ENCODE results near the gene ANKRD11. TPM values are rescaled to one million over a fixed set of nuclear protein-coding genes. Genes with fewer than 3 reads are reported as not detected.

ANKRD11 gene
- total RNA-seq, 3 donors from 2014 or later, result 153 to 181 (median 162) TPM

DNA sequence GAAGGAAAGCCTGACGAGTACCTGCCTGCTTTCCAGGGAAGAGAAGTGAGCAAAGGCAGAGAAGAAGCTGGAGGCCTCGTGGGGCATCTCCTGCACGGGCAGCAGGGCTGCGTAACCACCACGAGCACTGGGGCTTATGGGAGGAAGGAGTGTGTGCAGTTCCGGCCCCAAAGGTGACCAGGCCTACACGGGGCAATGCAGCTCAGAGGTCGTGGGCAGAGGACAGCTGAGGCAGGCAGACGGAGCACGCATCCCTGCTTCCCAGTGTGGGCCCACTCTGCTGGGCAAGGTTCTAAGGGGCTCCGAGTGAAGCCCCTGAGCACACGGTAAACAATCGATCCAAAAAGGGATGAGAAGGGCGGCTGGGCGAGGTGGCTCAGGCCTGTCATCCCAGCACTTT is 109.7 kb downstream of the ANKRD11 start:
- peaks cover 89% of the 10 kb centered on the region for H3K4me1 Mint-ChIP-seq (ENCODE audit: low read depth)
- ATAC-seq (no peak), DNase-seq (no peak)
- peaks cover 10% of the 10 kb centered on the region for H3K36me3 Mint-ChIP-seq (ENCODE audit: insufficient read depth)
- H3K4me3 Mint-ChIP-seq, result no peak overlapping the region
- H3K9me3 Mint-ChIP-seq, result peaks cover 4% of the 10 kb centered on the region
- H3K27me3 Mint-ChIP-seq (ENCODE audit: low read depth), result no peaks in the 10 kb centered on the region

DNA sequence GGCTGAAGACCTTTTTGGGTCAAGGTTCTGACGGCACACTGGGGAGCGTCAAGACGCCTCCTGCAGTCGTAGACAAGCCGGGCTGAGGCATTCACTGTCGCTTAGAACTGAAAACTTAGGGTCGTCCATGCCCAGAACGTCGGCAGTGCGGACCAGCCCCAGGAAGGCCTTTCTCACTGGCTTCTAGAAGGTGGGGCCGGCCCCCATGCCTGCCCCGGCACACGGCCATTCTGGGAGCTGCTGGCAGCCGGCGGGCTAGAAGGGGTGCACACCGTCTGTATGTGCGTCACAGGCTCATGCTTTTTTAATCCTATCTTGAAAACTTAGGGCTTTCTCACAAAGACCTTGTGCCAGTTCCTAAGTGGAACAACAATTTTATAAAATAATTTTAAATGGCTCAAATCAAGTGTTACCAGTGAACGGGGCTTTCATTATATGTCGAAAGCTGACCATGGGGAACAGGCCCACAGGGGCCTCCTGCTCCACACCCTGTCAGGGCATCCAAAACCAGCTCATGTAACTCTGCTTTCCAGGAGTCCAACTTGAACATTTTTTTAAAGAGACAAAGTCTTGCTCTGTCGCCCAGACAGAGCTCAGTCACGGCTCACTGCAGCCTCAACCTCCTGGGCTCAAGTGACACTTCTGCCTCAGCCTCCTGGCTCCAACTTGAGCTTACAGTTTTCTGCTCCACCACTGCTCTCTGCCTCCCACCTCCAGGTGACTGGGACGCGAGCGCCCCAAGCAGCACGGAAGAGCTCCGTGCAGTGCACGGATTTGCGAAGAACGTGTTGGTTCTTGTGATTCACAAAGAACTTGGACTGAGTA is 111.2 kb downstream of the ANKRD11 start:
- H3K27me3 Mint-ChIP-seq (ENCODE audit: low read depth), result no peaks in the 10 kb centered on the region
- DNase-seq (no peak), ATAC-seq (no peak)
- H3K36me3 Mint-ChIP-seq (ENCODE audit: insufficient read depth), result peaks cover 12% of the 10 kb centered on the region
- peaks cover 90% of the 10 kb centered on the region for H3K4me1 Mint-ChIP-seq (ENCODE audit: low read depth)
- peaks cover 4% of the 10 kb centered on the region for H3K9me3 Mint-ChIP-seq
- peak overlapping the region; percentile 29 for H3K4me3 Mint-ChIP-seq

DNA sequence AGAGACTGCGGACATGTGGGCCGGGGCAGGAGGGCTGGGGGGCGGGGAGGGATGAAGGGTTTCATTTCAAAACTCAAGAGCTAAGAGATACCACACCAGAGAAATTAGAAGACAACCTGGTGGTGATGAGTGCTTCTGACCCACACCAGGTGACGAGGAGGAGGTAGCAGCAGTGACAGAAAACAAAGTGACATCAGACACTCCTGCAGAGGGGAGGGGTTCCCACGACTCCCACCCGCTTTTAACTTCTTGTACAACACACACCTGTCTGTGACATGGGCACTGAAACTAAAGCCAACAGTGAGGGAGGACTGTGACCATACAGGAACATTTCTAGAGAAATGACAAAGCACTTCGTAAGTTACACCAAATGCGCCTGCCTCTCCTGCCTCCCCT is 112.9 kb downstream of the ANKRD11 start:
- ATAC-seq, result peak; percentile 34 to 64
- H3K9me3 Mint-ChIP-seq, result peaks cover 4% of the 10 kb centered on the region

DNA sequence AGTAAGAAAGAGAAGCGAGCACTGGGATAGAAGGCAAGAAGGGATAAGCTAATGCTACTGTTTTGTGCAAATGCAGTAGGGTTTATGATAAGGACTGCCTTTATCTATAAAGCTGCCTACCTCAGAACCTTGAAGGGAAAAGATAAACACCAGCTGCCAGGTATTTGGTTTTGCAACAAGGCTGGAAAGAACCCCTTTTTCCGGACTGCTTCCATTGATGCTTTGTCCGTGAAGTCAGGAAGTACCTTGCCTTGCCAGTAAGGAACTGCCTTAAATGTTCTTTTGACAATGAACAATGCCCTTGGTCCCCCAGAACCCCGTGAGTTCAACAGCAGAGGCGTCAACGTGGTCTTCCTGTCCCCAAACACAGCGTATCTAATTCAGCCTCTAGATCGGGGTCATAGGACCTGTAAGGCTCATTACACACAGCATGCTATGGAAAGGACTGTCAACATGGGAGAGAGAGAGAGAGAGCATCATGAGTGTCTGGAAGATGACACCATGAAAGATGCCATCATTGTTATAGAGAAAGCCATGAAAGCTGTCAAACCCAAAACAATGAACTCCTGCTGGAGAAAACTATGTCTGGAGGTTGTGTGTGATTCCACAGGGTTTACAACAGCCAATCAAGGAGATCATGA is 113.4 kb downstream of the ANKRD11 start:
- peaks cover 12% of the 10 kb centered on the region for H3K36me3 Mint-ChIP-seq (ENCODE audit: insufficient read depth)
- peaks cover 4% of the 10 kb centered on the region for H3K9me3 Mint-ChIP-seq
- no peak for DNase-seq
- H3K4me1 Mint-ChIP-seq (ENCODE audit: low read depth), result peaks cover 86% of the 10 kb centered on the region
- no peak for ATAC-seq
- no peaks in the 10 kb centered on the region for H3K27me3 Mint-ChIP-seq (ENCODE audit: low read depth)
- no peak overlapping the region for H3K4me3 Mint-ChIP-seq

More for the DNA sequence above, 112.9 kb downstream of the ANKRD11 start:
- no peaks in the 10 kb centered on the region for H3K27me3 Mint-ChIP-seq (ENCODE audit: low read depth)
- H3K36me3 Mint-ChIP-seq (ENCODE audit: insufficient read depth), result peaks cover 12% of the 10 kb centered on the region
- H3K4me1 Mint-ChIP-seq (ENCODE audit: low read depth), result peaks cover 88% of the 10 kb centered on the region
- no peak overlapping the region for H3K4me3 Mint-ChIP-seq
- no peak for DNase-seq

DNA sequence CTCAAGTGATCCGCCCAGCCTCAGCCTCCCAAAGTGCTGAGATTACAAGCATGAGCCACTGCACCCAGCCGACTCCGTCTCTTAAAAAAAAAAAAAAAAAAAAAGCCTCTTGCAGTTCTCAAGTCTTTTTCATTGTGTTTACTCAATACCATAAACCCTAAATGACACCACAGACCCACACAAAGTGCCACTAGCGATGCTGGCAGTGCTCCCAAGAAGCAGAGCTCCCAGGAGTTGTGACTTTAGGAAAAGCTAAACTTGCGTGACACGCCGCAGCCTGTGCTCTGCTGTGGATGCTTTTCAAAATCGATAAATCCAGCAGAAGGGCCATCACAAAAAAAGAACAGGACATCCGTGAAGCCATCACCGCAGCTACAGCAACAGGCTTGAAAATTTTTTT is 114.7 kb downstream of the ANKRD11 start:
- no peaks in the 10 kb centered on the region for H3K27me3 Mint-ChIP-seq (ENCODE audit: low read depth)
- peaks cover 16% of the 10 kb centered on the region for H3K36me3 Mint-ChIP-seq (ENCODE audit: insufficient read depth)
- no peak for DNase-seq
- ATAC-seq, result no peak
- H3K4me3 Mint-ChIP-seq, result no peak overlapping the region
- peaks cover 86% of the 10 kb centered on the region for H3K4me1 Mint-ChIP-seq (ENCODE audit: low read depth)
- peaks cover 4% of the 10 kb centered on the region for H3K9me3 Mint-ChIP-seq

DNA sequence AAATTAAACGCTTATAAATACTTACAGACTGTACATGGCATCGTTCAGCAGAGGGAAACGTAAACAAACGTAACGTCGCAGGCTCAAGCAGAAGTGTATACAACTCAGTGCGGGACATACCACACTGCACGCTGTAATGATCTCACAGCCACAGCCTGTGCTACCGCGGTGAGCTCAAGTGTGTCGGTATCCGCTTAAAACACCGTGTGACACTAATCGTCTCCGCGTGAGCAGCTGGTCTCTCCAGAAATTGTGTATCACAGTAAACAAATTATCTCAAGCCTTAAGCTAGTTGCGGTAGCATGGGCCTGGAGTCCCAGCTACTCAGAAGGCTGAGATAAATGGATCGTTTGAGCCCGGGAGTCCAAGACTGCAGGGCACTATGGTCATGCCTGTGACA is 115.3 kb downstream of the ANKRD11 start:
- H3K36me3 Mint-ChIP-seq (ENCODE audit: insufficient read depth), result peaks cover 16% of the 10 kb centered on the region
- no peak overlapping the region for H3K4me3 Mint-ChIP-seq
- H3K4me1 Mint-ChIP-seq (ENCODE audit: low read depth), result peaks cover 86% of the 10 kb centered on the region

DNA sequence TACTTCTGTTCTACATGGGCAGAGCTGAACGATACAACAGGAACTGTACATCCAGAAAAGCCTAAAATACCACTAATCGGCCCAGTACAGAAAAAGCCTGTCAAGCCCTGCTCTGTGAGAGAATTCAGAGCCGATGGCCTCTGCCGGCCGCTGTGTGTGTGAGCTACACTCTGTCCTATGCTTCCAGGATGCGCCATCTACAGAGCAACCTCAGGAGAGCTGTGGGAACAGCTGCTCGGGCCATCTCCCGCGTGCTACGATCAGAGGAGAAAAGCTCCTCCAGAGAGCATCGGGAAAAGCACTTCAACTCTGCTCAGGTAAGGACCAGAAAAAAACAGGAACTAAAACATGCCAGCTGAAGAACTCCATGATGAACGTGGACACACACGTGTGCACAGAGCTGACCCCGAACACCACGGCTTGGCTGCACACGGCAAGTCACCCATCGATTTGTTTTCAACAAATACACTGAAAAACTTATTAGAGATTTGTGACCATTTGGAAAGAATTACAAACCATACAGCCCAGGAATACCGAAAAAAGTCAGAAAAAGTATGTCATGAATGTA is 115.9 kb downstream of the ANKRD11 start:
- H3K27me3 Mint-ChIP-seq (ENCODE audit: low read depth), result no peaks in the 10 kb centered on the region
- H3K4me1 Mint-ChIP-seq (ENCODE audit: low read depth), result peaks cover 85% of the 10 kb centered on the region
- peaks cover 4% of the 10 kb centered on the region for H3K9me3 Mint-ChIP-seq
- ATAC-seq (no peak), DNase-seq (no peak)
- no peak overlapping the region for H3K4me3 Mint-ChIP-seq
- peaks cover 13% of the 10 kb centered on the region for H3K36me3 Mint-ChIP-seq (ENCODE audit: insufficient read depth)

More for the DNA sequence above, 115.3 kb downstream of the ANKRD11 start:
- Mint-ChIP-seq H3K9me3 (peaks cover 4% of the 10 kb centered on the region), H3K27me3 (ENCODE audit: low read depth) (no peaks in the 10 kb centered on the region)
- ATAC-seq (no peak), DNase-seq (no peak)

DNA sequence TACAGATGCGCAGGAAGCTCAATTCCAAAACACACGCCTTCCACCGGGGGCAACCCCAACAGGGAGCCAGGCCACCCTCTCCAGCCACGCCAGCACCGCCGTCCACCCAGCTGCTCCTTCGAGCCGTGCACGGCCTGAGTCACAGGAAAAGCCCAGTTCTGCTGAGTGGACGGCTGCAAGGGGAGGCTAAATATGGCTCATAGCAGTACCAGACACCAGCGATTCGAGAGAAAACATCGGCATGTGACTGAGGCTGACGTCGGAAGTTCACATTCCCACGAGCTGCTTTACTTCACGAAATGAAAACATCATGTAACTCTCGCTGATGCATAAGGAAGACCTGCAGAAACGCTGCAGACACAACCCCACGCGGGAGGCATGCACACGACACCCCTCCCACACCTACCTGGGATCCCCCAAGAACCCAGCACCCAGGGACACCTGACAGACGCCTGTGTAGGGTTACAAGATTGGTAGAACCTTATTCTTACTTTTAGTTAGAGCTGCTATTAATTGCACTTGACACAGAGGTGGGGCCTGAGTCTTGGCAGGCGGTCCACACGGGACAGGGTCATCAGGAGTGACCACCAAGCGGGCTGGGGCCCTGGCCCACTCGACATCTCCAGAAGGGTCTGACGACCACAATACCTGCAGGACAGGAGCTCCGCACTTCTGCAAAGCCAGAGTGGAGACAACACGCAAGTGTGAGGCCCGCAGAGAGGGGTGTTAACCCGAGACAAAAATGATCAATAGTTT is 116.8 kb downstream of the ANKRD11 start:
- no peaks in the 10 kb centered on the region for H3K27me3 Mint-ChIP-seq (ENCODE audit: low read depth)
- ATAC-seq, result no peak
- no peak overlapping the region for H3K4me3 Mint-ChIP-seq
- H3K9me3 Mint-ChIP-seq, result peaks cover 4% of the 10 kb centered on the region
- no peak for DNase-seq
- H3K4me1 Mint-ChIP-seq (ENCODE audit: low read depth), result peaks cover 87% of the 10 kb centered on the region
- H3K36me3 Mint-ChIP-seq (ENCODE audit: insufficient read depth), result peaks cover 14% of the 10 kb centered on the region

DNA sequence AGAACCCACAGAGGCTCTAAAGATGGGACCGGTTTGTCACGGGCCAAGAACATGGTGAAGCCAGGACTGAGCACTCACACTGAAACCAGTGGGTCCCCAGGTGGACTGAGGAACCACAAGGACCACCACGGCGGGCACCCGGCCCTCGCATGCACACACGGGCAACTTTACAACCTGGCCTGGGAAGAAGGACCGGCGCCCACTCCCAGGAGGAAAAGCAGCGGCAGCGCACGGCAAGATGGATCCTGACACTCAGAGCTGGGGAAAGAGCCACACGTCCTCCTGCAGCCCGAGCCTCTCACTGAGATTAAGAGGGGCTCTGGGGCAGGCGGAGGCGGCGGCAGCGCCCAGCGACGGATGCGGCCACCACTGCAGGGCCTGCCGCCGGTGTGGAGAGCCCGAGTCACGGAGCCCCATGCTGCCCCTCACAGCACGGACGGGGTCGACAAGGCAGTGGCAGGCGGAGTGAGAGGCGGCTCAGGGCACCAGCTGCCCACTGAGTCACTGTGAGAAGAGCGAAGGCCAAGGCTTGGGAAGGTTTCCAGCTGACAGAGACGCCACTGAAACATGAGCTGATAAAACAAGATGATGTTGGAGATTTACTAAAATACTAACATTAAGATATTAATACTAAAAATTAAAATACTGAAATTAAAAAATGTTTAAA is 118.3 kb downstream of the ANKRD11 start:
- H3K9me3 Mint-ChIP-seq, result peaks cover 4% of the 10 kb centered on the region
- ATAC-seq (no peak), DNase-seq (no peak)
- peaks cover 82% of the 10 kb centered on the region for H3K4me1 Mint-ChIP-seq (ENCODE audit: low read depth)
- peaks cover 12% of the 10 kb centered on the region for H3K36me3 Mint-ChIP-seq (ENCODE audit: insufficient read depth)
- H3K27me3 Mint-ChIP-seq (ENCODE audit: low read depth), result no peaks in the 10 kb centered on the region
- no peak overlapping the region for H3K4me3 Mint-ChIP-seq

DNA sequence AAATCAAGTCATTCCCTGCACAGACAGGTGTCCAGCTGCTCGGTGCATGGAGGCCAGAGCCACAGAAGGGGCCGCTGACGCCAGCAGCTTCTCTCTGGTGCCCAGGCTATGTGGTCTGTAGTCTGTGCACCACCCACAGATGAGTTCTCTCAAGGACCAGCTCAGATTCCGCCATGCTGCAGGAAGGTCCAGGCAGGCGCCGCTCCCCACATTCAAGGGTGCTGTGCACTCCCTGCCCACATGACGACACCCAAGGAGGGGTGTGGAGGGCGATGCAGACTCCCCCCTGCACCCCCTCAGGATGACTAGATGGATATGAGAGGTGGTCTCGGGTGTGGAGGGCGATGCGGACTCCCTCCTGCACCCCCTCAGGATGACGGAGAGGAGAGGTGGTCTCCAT is 119.0 kb downstream of the ANKRD11 start:
- H3K4me1 Mint-ChIP-seq (ENCODE audit: low read depth), result peaks cover 81% of the 10 kb centered on the region
- no peak overlapping the region for H3K4me3 Mint-ChIP-seq
- no peaks in the 10 kb centered on the region for H3K27me3 Mint-ChIP-seq (ENCODE audit: low read depth)
- peaks cover 13% of the 10 kb centered on the region for H3K36me3 Mint-ChIP-seq (ENCODE audit: insufficient read depth)
- peaks cover 4% of the 10 kb centered on the region for H3K9me3 Mint-ChIP-seq
- ATAC-seq, result no peak
- no peak for DNase-seq

DNA sequence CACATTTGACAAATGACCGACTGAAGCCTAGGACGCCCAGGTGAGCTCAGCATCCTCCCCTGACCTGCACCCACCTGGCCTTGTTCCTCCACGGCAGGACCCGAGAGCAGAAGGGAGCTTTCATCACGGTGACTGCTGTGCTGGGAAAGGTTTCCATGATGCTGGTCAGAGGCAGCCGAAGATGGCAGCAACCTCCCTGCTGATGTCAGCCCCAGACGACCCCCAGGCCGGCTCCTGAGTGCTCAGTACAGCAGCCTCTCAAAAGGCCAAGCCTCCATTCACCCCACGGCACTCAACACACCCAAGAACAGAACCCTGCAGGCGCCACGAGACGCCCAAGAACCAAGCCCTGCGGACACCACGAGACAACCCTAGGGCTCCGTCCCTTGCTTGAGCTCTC is 119.8 kb downstream of the ANKRD11 start:
- no peak for DNase-seq
- no peaks in the 10 kb centered on the region for H3K9me3 Mint-ChIP-seq
- H3K4me3 Mint-ChIP-seq, result no peak overlapping the region
- no peaks in the 10 kb centered on the region for H3K27me3 Mint-ChIP-seq (ENCODE audit: low read depth)
- no peak for ATAC-seq
- peaks cover 10% of the 10 kb centered on the region for H3K36me3 Mint-ChIP-seq (ENCODE audit: insufficient read depth)
- peaks cover 81% of the 10 kb centered on the region for H3K4me1 Mint-ChIP-seq (ENCODE audit: low read depth)

DNA sequence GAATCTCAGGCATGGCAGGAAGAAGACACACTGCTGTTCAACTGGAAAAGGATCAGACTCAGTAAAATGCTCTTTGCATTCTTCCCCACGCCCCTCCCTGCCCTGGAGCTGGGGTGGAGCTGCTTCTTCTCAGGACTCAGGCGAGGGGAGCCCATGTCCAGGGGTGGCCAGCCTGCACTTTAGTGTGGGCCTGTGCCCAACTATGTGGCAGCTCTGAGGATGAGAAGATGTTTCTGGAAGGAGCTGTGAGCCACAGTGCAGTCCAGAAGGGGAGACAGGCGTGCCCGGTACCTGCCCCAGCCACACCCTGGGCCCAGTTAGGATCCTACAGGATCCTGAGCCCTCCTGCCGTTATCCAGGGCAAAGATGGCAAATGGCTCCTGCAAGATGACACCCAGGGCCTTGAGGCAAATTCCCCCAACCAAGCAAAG is 120.3 kb downstream of the ANKRD11 start:
- DNase-seq (no peak), ATAC-seq (no peak)
- Mint-ChIP-seq H3K4me3 (no peak overlapping the region), H3K9me3 (no peaks in the 10 kb centered on the region), H3K4me1 (ENCODE audit: low read depth) (peaks cover 79% of the 10 kb centered on the region), H3K27me3 (ENCODE audit: low read depth) (no peaks in the 10 kb centered on the region), H3K36me3 (ENCODE audit: insufficient read depth) (peaks cover 10% of the 10 kb centered on the region)

DNA sequence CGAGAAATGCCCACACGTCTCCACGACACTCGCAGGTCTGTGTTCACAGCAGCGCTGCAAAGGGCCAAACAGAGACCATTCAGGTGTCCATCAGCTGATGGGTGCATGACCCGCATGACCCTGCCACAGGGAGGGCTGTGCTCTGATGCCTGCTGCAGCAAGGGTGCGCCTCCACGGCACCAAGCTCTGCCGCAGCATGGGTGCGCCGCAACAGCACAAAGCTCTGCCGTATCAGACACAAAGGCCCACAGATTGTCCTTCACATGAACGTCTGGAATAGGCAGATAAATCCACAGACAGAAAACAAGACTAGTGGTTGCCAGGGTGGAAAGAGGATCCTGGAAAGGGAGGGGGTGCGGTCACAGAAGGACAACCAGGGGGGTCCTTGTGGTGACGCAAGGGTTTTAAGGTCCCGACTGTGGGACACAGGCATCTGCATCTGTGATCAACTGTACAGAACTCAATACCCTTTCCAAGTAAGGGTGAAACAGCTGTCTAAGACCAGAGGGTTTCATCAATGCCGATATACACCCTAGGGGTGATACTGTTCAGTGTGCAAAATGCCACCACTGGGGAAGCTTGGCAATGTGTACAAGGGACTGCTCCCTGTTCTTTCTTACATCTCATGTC is 121.0 kb downstream of the ANKRD11 start:
- H3K4me1 Mint-ChIP-seq (ENCODE audit: low read depth), result peaks cover 80% of the 10 kb centered on the region
- H3K4me3 Mint-ChIP-seq, result no peak overlapping the region
- no peaks in the 10 kb centered on the region for H3K27me3 Mint-ChIP-seq (ENCODE audit: low read depth)
- DNase-seq, result no peak
- H3K9me3 Mint-ChIP-seq, result no peaks in the 10 kb centered on the region
- H3K36me3 Mint-ChIP-seq (ENCODE audit: insufficient read depth), result peaks cover 8% of the 10 kb centered on the region
- no peak for ATAC-seq
